Frontal cortex (tissue), 4 donors: ENCODE results near the gene INS. TPM values are rescaled to one million over a fixed set of nuclear protein-coding genes. Genes with fewer than 3 reads are reported as not detected.

Experiments
- DNase-seq, 2 donors: peaks; one replicate each; pipeline ENCODE4 v3.0.0; 2012; ENCODE audit warnings: low spot score in 2 of 2
- FAIRE-seq: peaks from 2 replicates; lab custom pipeline; 2012; peaks lifted over from hg19 to GRCh38; lab: Jason Lieb, UNC
- total RNA-seq: library from RNA; depleted of rRNA; stranded (reverse); fragments of >200 nt; gene quantifications from one replicate; pipeline ENCODE4 v1.2.3, GENCODE V29; 2014
- donor health status: control.
- donor health status: control.
- donor health status: control.

The INS gene
- total RNA-seq, 1 donor from 2014 or later: not detected

DNA sequence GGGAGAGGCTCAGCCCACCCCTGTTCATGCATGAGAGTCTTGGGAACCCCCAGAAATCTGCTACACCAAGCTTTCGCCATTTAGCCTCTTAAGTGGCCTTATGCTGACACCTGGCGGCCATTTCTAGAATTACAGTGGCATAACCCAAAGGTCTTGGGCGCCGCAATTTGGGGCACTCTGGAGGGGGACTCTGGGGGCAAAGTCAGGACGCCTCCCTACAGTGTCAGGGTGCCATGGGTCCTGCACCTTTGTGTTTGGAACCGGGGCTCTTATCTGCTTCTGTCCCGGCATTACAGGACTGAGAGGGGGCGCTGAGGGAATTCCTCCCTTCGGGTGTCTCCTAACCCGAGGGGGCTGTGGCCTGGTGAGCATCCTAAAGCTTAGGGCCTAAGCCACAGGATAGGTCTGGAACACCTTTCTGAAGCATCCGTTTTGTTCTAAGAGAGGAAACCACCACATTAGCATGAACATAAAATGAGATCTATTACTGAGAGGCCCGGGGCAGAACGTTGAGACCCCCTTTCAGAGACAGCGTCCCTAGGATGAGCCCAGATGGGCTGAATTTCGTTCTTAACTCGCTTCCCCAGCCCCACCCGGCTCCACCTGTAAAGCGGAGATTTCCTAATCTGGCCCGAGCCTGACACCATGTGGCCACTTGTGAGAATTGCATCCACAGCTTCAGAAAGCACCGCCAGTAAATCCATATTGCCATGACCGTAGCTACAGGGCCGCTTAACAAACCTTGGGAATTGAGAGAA is 9.3 kb downstream of the INS start:
- DNase-seq: peak; percentile 84 to 87
- FAIRE-seq: no peak

DNA sequence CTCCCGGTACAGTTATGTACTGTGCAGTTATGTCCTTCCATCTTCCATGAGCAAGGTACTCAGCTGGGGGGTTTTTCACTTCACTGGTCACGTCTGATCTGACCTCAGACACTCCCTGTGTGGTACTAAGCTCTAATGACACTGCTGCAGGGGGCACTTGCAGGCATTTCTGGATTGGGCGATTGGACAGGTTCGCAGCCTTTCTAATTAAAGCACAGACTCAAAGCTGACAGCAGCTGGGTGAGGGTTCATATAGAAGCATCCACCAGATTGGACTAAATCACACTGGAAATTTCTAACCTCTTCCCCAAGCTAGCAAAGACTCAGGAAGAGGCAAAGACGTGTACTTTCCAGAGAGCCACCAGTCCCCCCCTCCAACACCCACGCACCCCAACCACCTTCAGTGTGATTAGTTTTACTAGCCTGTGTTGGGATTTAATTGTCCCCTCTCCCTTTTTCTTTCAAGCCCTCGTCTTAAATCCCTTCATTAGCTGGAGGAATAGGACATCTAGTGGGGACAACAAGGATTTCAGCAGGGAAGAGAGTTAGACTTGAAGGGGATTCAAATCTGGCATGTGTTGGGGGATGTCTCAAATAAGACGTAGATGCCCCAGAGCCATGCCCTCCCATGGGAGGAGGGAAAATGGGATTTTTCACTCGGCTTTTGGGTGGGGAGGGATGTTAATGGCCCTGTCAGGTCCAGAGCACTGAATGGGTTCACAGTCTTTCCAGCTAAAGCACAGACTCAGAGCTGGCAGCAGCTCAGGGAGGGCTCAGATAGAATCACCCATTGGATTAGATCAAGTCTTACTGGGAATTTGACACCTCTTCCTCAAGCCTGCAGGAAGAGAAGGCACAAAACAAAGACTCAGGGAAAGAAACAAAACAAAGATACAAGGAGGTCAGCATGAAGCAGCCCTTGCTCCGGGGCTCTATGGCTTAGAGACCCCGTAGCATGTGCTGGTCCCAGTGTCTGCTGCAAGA is 10.9 kb downstream of the INS start:
- FAIRE-seq (no peak), DNase-seq (no peak)

GRCh38 chr11:2149460-2149859 is 11.5 kb downstream of the INS start:
- no peak for FAIRE-seq
- DNase-seq: no peak

DNA sequence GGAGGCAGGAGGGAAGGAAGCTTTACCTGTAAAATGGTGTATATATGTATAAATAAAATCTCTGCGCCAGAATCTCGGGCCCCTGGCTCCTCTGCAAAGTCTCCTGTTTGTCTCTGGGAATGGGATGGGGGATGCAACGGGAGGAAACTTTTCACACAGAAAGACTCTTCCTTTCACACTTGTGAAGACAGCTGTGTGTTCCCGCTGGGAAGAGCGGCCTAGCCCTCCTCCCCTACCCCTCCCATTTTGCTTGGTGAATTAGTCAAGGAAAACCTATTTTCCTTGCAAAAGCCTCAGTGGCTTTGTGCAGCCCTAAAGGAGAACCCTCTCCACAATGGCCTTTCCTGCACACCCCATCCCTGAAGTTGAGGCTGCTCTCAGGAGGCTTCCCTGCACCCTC is 12.4 kb downstream of the INS start:
- no peak for FAIRE-seq

DNA sequence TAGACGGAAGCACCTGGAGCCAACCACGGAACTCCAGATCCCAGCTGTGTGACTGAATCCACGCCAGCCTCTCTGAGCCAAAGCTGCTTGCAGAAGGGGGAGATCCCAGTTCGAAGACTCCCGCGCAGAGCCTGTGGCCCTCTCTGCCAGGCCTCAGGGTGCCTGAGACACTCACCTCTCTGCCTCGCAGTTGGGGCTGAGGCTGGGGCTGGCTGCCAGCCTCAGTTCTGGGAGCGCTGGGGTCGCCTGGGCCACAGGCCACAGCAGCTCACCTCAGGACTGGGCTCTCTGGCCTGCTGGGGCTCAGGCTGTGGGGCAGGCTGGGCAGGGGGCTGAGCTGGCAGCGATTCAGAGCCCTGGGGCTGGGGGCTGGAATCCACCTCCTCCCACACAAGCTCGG is 13.6 kb downstream of the INS start:
- DNase-seq (no peak), FAIRE-seq (no peak)

More for the DNA sequence above, 12.4 kb downstream of the INS start:
- no peak for DNase-seq

- DNase-seq (no peak), FAIRE-seq (no peak)
Measured at GRCh38 chr11:2146051-2146450, 15.0 kb downstream of the INS start.

GRCh38 chr11:2144544-2145248 is 16.3 kb downstream of the INS start:
- FAIRE-seq: no peak
- DNase-seq: no peak

GRCh38 chr11:2143799-2144543 is 17.0 kb downstream of the INS start:
- FAIRE-seq (no peak), DNase-seq (no peak)

- no peak for DNase-seq
- FAIRE-seq: no peak
Measured at GRCh38 chr11:2143477-2143798, 17.6 kb downstream of the INS start.

DNA sequence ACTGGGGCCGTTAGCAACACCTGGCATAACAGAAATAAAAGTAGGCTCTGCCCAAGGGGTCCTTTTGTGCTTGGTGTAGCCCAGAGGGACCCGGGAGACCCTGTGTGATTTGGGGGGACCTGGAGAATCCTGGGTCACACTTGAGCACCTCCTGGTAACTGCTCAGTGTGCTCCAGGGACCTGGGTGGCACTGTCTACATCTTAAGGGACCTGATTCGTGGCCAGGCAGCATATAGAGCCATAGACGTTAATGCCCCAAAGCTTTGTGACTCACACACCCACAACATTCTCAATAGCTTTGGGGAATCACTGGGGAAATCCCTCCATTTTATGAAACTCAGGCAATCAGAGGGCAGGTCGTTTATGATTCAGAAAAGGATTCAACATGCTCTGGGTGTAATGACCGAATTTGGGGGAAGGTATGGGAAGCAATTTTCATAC is 18.2 kb downstream of the INS start:
- FAIRE-seq (no peak), DNase-seq (no peak)

- DNase-seq (no peak), FAIRE-seq (no peak)
Measured at GRCh38 chr11:2142300-2142759, 18.7 kb downstream of the INS start.

- no peak for DNase-seq
- no peak for FAIRE-seq
Measured at GRCh38 chr11:2140411-2141400, 20.3 kb downstream of the INS start.

DNA sequence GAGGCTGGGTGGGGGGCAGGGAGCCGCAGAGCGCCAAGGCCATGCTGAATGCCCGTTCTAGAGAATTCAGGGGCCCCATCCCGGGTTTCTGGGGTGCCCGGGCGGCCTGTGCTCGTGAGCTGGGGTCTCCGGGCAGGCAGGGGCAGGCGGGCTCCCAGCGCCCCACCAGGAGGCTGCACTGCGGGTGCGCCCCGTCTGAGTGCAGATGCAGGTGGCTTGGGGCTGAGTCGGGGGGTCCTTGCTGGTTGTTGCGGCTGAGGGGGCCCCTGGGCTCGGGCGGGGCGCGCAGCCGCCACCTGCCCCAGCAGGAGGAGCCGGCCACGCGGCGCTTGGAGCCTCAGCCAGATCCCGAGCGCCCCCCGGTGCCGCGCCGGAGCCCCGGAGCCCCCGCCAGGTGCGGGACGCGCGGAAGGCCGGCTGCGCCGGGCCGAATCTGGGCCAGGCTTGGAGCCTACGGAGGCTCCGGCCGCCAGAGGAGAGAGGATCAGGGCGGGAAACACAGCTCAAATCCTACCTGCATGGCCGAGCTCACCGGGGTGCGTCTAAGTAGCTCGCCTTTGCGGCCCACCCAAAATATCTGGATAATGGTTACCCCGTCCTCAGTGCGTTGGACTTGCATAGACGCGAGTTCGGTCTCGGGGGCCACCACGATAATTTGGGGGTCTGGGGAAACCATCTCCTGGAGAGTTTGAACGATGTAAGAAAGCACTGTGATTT is 21.2 kb downstream of the INS start:
- DNase-seq: no peak
- FAIRE-seq: no peak

GRCh38 chr11:2139123-2139521 is 21.9 kb downstream of the INS start, which contains the start of gene IGF2:
TSS of gene IGF2 (minus strand) at chr11:2139389. CDS start at chr11:2135523, 3,866 bp downstream.
- peak; percentile 53 to 76 for DNase-seq

GRCh38 chr11:2138431-2139122 is 22.4 kb downstream of the INS start:
- DNase-seq: no peak
- FAIRE-seq: no peak

More at GRCh38 chr11:2139123-2139521, 21.9 kb downstream of the INS start, which contains the start of gene IGF2:
- FAIRE-seq: no peak

- DNase-seq: no peak
- FAIRE-seq: no peak
Measured at GRCh38 chr11:2138068-2138430, 23.0 kb downstream of the INS start.
